GM21526 (cell line): Measurements from ENCODE around the gene LSAMP.

Experiments used
- ATAC-seq: cut with Tn5 transposase; IDR thresholded peaks from one replicate; pipeline ENCODE4 v1.9.1; 2021; ENCODE audit warnings: moderate library complexity; ENCODE audit not compliant: unreplicated experiment, low FRiP score

The LSAMP gene

DNA sequence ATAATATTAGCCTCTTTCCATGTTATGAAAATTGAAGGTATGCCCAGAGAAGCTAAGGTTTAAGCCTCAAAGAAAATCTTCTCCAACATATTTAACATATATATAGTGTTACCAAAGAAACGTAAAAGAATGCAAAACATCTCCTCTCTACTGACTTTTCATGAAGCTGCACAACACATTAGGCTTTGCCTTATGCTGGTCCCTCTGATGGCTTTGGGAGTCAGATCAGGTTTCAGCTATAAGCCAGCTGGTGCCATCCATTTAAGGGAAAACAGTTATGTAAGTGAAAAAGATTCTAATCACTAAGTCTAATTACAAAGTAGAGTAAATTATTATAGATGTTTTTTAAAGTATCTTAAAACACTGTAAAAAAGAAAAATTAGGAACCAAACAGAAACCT is 410.5 kb downstream of the LSAMP start:
- ATAC-seq = no peak

DNA sequence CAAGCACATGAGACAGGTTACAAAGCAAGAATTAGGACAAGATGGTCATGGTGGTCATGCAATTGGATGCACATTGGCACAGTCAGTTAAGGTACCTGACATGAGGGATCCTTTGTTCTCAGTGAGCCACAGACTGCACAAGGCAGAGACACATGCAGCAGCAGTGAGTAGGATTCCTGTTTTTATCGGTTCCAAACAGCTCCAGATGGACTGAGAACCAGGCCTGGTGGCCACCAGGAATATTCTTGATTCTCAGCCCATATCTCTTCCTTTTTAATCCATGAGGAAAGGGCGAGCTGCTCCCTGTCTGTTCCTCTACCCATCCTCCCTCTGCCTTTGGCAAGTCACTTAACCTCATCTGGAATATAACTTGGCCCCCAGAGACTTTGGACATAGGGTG is 411.2 kb downstream of the LSAMP start:
- ATAC-seq = no peak

DNA sequence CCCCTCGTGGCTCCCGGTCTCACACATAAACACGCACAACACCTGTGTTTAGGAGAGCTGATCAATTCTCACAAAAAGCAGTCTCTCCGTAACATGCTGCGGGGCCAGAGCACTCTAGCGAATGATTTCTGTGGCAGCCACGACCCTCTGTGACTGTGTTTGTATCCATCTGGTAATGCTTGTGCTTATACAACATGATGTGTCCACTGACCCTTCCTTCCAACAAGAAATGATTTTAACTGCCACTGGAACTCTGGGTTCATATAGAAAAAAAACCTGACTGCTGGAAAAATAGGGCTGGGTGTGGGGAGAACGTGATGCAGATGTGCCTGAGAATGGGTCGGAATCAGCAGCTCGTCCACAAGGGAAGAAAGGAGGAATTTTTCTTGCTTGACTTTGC is 411.8 kb downstream of the LSAMP start:
- no peak for ATAC-seq

DNA sequence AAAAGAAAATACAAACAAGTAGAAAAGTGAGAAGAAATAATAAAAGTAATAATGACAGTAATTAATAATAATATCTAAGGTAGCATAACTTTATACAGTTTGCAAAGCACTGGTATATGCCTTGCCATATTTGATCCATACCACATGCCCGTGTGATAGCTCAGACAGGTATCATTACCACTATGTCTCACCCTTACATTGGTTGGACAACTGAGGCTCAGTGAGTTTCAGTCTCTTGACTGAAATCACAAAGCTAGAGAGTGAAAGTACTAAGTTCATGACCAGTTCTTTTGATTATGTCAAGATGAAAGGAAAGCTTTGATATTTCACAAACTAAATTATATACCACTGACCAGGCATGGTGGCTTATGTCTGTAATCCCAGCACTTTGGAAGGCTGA is 413.1 kb downstream of the LSAMP start:
- no peak for ATAC-seq

DNA sequence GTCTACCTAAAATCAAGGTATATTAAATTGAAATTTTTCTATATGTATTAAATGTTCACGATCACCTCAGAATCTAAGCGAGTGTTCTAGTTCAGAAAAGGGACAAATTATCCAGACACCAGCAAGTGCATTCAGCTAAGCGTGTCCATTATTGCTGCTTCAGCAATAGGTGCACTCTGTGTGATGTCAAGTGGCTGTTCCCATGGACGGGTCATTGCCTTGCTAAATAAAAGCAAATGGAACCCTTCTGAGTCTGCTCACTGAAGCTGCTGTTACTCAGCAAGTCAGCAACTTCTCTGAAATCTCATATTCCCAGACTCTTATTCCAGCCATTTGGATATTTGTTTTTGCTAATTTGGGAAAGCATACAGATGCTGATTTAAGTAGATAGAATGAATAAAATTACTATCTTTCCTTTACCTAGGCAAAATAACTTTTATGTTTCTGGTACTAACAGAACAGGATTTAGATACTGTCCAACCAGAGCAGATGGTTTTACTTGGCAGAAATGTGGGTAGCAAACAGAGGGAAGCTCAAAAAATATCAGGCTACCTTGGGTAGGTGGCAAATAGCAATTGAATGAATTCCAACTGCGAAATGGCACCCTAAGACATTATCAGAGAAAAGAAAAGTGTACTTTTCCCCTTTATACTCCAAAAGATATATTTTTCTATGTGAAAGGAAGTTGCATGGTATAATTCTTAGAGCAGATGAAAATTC is 415.0 kb downstream of the LSAMP start:
- ATAC-seq = no peak

DNA sequence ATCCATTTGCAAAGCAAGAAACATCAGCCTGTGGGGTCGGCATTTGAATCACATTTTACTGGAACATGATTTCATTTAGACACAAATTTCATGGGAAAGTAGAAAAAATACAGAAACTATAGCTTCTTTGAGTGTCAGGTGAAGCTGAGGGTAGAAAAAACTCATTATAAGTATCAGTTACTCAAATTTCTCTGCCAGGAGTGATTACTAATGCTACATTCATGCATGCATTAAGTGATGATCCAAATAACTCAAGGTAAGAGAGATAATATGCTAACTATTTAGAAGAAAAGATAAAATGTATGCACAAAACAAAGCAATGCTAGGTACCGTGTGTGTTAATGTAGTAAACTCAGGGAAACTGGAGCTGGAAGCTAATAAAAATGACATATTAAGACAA is 416.0 kb downstream of the LSAMP start:
- ATAC-seq = no peak

DNA sequence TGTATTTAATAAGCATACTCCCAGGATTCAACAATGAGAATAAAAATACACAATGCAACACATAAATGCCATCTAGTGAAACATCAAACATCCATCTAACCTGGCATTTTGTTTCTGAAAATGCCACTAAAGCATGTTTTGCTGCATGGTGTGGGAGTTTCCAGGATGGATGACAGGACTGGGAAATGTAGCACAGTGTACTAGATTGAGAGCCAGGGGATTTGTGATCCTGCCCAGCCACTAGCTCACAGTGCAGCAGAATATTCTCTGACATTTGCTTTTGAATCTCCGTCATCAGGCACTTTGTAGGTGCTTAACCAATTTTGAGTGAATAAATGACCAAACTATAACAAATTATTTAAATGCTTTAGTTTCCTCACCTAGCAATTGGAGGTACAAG is 417.1 kb downstream of the LSAMP start:
- no peak for ATAC-seq

DNA sequence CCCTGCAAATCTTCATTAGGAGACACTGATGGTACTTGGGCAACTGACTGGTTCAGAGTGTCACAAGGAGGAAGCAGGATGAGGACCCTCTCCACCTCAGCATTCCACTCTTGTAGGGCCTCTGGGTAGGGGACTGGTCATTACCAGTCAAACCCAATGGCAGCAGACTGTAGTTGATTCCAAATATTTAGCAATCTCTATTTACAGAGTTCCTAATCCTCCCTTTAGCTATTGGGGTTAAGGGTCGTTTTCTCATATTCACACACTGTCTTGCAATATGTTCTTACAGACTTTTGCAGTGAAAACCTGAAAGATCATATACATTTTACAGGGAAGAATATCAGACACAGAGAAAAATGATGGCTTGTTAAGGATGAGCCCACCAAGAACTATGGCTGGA is 424.3 kb downstream of the LSAMP start:
- ATAC-seq = no peak

DNA sequence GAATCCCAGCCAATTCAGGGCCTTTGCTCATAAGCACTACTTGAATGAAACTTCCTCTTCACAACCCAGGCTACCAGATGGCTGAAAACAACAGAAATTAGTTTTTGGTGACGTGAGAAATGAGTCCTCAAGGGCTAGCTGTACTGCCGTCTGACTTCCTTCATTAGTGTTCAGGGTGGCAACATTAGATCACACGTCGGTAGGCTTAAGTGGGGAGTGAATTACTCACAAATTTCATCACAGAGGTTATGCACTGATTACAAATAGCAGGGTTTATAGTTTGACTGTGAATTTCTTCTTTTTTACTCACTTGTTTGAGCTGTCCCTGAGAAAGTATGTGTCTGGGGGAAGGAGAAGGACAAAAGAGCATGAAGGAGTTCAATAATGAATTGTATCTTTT is 424.8 kb downstream of the LSAMP start:
- ATAC-seq = peak; percentile 96

DNA sequence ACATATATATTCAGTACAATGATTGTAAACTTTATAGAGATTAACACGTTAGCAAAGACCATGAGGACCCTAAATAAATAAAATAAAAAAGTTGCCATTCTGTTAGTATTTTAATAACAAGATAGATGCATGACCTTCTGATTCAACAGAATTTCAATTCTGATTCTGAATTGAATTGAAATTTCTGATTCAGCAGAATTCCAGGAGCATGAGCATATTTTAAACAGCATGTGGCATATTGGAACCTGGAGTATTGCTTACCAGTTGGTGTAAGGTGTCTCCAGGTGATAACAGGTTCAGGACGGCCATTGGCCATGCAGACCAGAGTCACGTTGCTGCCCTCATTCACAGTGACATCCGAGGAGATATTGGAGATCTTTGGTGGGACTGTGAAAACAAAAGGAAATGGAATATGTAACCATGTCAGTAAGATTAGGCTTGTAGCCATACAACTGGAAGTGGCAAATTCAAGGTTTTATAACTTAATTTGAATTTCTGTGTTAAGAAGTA is 426.0 kb downstream of the LSAMP start:
- ATAC-seq = no peak

DNA sequence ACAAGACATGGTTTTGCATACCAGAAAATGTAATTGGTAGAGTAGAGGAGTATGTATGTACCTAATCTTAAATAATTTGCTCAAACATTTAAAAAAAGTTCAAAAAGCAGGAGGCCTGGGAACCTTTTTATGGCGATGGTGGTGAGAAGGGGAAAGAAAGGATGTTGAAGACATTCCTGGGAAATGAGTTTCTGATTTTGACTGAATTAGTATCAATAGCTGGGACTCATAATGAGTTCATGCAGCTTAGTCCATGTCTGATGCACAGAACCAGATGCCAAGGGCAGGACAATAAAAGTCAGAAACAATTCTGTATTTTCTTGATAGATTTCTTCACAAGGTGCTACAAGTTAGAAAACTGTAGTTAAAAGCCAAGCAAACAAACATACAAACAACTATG is 426.6 kb downstream of the LSAMP start:
- no peak for ATAC-seq

DNA sequence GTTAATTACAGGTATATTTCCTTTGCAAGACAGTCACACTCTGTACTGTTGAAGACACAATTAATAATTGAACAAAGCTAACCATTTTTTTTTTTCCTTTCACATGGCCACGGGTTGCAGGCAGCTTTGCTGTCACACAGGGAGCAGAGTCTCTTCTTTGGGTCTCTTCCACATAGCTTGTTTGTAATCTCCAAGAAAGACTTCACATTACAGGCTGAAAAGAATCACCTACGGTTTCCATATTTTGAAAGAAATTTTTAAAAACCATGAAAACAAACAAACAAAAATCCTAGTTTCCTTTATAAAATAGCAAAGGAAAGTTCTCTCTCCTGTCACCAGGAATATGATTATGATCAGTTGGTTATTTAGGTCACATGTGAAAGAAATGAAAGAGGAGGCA is 429.4 kb downstream of the LSAMP start:
- no peak for ATAC-seq

DNA sequence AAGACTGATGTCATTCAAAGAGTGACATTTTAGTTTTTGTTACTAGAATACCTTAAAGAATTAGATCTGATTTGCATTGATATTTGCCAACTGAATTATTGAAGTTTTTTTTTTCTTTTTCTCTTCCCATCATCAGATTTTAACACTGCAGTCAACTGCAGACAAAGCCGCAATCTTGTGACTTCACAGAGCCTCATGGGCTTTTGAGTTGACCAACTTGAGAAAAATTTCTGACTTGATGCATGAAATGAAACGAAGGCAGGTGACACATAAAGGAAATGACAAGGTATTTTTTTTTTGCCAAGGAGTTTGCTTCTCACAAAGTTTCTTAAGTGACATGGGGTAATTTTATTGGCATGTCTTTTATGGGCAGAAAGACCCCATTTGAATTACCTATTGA is 438.3 kb downstream of the LSAMP start:
- no peak for ATAC-seq

DNA sequence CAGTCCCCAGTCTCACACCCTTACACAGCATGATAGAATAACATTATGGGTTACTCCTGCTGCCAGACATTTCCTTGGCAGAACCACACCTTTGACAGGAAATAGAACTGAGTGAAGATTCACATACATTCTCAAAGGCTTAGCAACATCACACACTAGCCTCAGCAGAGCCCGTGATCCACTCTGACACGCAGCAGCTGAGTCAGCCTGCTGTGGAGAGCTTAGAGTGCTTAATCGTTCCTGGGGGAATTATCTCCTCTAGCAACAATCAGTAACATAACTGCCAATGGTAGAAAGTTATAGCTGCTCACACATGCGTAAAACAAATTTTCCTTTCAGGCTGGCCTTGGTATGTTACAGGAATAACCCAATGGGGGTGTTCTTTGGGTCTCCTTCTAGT is 439.9 kb downstream of the LSAMP start:
- no peak for ATAC-seq

DNA sequence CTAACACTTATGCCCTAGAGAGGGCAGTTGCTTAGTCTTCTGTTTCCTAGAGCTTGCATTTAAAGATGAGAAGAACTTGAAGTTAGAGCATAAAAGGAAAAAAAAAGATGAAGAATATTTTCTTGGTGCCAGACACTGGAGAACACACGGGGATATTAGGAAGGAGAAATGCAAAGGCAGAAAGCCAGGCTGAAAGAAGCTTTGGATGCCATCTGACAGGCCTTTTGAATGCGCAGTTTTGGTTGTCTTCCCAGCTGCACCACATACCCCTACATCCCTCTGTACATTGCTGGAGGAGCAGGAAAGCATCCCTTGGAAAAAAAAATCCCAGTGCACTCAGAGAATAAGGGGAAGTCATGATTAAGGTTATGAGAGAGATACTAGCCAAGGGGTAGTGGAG is 443.1 kb downstream of the LSAMP start:
- no peak for ATAC-seq

DNA sequence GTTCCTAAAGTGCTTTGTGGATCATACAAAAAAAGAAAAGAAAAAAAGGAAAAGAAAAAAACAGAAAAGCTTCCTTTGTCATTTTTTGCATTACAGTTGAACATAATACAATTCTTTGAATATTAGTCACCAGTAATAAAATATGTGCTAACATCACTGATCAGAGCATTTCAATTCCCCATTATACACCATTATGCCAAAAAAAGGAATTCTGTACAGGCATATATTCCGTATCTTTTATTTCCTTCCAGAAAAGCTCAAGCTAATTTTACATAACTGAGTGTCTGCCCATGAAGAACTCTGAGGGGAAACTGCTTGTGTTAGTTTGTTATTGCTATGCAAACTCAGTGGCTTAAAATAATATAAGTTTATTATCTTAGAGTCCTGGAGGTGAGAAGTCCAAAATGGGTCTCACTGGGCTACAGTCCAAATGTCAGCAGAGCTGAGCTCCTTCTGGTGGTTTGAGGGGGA is 444.1 kb downstream of the LSAMP start:
- ATAC-seq = no peak

DNA sequence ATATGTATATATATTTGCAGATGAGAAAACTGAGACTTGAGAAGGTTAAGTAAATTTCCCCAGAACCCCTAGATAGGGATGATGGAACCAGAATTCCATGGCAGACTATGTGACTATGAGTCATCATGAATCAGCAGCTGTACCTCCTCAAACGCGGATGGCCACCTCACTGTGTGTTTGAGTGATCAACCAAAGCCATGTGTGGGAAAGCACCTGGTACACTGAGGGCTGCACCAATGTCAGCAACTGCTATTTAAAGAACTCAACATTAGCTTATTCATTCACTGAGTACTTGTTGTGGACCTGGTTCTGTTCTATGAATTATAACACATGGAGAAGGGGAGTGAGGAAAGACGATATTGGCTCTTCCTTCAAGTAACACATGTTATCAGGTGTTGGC is 445.0 kb downstream of the LSAMP start:
- ATAC-seq = peak; percentile 64

DNA sequence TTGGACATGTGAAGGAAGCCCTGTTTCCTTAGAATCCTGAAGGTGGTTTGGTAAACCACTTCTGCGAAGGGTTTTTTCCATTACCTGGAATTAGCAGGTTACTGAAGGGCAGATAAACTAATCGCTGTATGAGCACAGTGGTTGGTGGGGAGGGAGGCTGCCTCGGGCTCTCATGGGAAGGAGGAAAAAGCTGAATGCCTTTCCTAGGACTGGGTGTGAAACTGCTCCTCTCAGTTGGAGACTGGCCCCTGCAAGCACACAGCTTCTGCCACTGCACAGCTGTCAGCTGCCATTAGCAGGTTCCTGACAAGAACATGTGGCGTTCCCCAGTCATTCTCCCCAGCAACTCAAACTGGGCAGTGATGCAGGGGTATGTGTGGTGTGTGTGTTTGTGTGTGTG is 445.7 kb downstream of the LSAMP start:
- no peak for ATAC-seq

DNA sequence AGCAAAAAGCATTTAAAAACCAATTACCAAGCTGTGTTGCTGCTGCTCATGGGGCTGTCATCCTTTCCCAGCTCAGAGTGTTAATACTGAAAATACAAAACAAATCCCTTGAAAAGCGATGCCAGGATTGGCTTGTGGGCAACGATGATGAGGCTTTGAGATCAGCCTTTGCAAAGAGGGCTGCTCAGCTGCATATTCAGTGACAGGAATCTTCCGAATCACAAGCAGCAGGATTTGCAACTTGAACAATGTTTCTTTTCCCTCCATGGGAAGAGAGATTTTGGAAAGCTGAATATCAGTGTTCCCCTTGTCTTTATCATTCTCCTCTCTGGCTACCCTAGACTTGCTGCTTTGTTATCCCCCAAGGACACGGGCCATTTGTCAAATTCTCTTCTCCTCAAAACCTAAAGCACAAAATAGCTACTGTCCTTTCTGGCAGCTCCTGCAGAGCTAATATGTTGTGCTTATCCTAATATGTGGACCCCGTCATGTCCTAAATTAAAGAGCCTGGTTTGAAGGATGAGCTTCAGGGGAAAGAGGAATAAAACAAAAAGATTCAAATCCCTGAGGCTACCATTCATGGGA is 446.2 kb downstream of the LSAMP start:
- no peak for ATAC-seq

DNA sequence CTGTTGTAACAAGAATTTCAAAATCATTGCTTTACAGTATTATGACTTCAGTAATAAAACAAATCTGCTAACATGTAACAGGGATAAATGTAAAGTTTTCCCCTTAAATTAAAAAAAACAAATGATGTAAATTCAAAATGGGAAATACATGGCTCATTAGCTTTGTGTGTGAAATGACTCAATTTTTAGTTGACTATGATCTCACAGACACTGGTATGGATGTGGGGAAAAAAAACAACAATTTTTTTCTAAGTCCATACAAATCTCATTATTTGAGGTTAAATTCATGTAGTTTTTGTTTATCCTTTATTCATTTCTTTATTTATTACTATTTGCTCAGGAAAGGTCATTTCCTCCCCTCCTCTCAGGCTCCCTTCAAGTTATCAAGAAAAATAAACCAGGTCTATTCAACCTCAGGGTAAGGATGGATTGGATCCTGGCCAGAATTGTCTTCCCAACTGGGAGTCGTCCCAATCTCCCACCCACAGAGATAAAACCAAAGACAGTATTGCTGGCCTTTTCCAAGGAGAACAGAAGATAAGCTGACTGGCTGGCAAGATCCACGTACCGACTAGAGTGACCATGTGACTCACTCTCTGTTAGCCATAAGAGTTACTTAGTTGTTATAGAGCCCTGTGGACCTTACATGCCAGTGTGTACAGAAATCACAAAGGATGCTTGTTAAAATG is 448.7 kb downstream of the LSAMP start:
- ATAC-seq = no peak

DNA sequence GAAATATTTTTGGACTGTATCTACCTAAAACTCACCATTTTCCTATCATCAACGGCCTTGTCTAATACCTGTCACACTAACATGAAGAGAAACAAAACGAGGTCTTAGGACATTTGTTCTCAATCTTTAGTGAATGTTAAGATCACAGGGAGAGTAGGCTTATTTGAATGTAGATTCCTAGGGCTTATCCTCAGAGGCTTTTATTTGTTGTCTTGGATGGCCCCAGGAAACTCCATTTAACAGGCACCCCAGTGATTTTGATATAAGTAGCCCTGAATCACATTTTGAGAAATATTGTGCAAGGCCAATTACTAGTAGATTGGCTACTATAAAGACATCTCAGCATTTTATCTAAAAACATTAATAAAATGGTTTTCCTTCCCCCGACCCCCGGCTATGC is 454.6 kb downstream of the LSAMP start:
- no peak for ATAC-seq
